HCT116 (cell line): ENCODE results near the gene ZNF862. TPM values are rescaled to one million over a fixed set of nuclear protein-coding genes. Genes with fewer than 3 reads are reported as not detected.

Experiments used
- ATAC-seq: fragments of 200-7000 bp; cut with Tn5 transposase; 2 replicates; pipeline ENCODE4 v1.9.1; 2020; ENCODE audit warnings: mild to moderate bottlenecking, moderate library complexity
- BruUV-seq: library from RNA; stranded (reverse); fragments of 400-500 nt; replicated peaks from 2 replicates; lab custom pipeline; 2021; lab: Mats Ljungman, UMichigan
- CTCF ChIA-PET: fragments of 300-600 bp; sonication (Branson Sonifier 250); formaldehyde crosslinking; loops from one replicate; lab custom pipeline; 2021; ENCODE audit warnings: antibody characterized with exemption; lab: Charles Lee
- POLR2A ChIA-PET: fragments of 300-600, 350-600 bp; sonication (Branson Sonifier 250); formaldehyde crosslinking; loops from one replicate; lab custom pipeline; 2021; ENCODE audit warnings: antibody characterized with exemption; lab: Charles Lee
- RAD21 ChIA-PET, 2 experiments: fragments of 300-600 bp; sonication (Branson Sonifier 250); formaldehyde crosslinking; loops; one replicate each; lab custom pipeline; 2023; ENCODE audit warnings: low total read pairs in 2 of 2; ENCODE audit not compliant: uncharacterized antibody in 2 of 2, unreplicated experiment in 2 of 2, low non-redundant PET in 1 of 2; lab: Charles Lee
- DNase-seq: peaks from one replicate; pipeline ENCODE4 v3.0.0-alpha.2; 2010; ENCODE audit warnings: low read depth, low spot score
- H2AFZ ChIP-seq: fragments of 200-600 bp; shearing (Covaris generic), sonication (generic); 2 replicates; pipeline ENCODE4 v1.6.1; 2017; ENCODE audit warnings: low read depth, mixed run types, mixed read lengths, antibody characterized with exemption, low read length; ENCODE audit not compliant: poor library complexity, severe bottlenecking
- H3K27ac ChIP-seq: 2 replicates; pipeline ENCODE4 v1.5.1; 2012; ENCODE audit warnings: low read depth, low read length
- H3K27me3 ChIP-seq: fragments of 200-600 bp; sonication (generic); 2 replicates; pipeline ENCODE4 v1.6.1; 2016; ENCODE audit warnings: mixed run types, low read length, mixed read lengths; ENCODE audit not compliant: insufficient read depth
- H3K36me3 ChIP-seq, 2 experiments: fragments of 200-500 bp in 1 of 2; fragments of 200-600 bp in 1 of 2; sonication (Bioruptor generic) in 1 of 2; sonication (generic) in 1 of 2; 2 replicates each; pipeline versions ENCODE4 v1.5.1 to v1.6.1; 2014 to 2016; ENCODE audit warnings: low read length in 2 of 2, inconsistent platforms in 1 of 2, mixed read lengths in 1 of 2, mixed run types in 1 of 2; ENCODE audit not compliant: insufficient read depth in 2 of 2, control insufficient read depth in 1 of 2
- H3K4me1 ChIP-seq, 2 experiments: fragments of 200-600 bp in 1 of 2; sonication (generic) in 1 of 2; 2 replicates each; pipeline versions ENCODE4 v1.5.1 to v1.6.1; 2012 to 2017; ENCODE audit warnings: low read length in 2 of 2, inconsistent platforms in 1 of 2, mild to moderate bottlenecking in 1 of 2, mixed read lengths in 1 of 2, mixed run types in 1 of 2, moderate library complexity in 1 of 2; ENCODE audit not compliant: insufficient read depth in 2 of 2, control insufficient read depth in 1 of 2
- H3K4me2 ChIP-seq: fragments of 200-600 bp; sonication (generic); 2 replicates; pipeline ENCODE4 v1.6.1; 2017; ENCODE audit warnings: mixed run types, low read length, mixed read lengths
- H3K4me3 ChIP-seq, 2 experiments: fragments of 200-600 bp in 1 of 2; sonication (generic) in 1 of 2; replicated peaks in 1 of 2; 2 replicates each; pipeline ENCODE4 v1.5.1; 2011 to 2016; ENCODE audit warnings: low read length in 2 of 2, control low read depth in 1 of 2, low read depth in 1 of 2, mild to moderate bottlenecking in 1 of 2, mixed read lengths in 1 of 2, mixed run types in 1 of 2
- H3K79me2 ChIP-seq: fragments of 200-600 bp; sonication (generic); 2 replicates; pipeline ENCODE4 v1.6.1; 2017; ENCODE audit warnings: mild to moderate bottlenecking, mixed run types, low read length, moderate library complexity, mixed read lengths; ENCODE audit not compliant: insufficient read depth
- H3K9ac ChIP-seq: fragments of 200-600 bp; sonication (generic); 2 replicates; pipeline ENCODE4 v1.6.1; 2016; ENCODE audit warnings: low read length, mixed read lengths
- H3K9me2 ChIP-seq: fragments of 200-600 bp; sonication (generic), shearing (Covaris generic); 2 replicates; pipeline ENCODE4 v1.6.1; 2017; ENCODE audit warnings: mixed run types, mild to moderate bottlenecking, moderate library complexity; ENCODE audit not compliant: insufficient read depth
- H3K9me3 ChIP-seq, 2 experiments: fragments of 200-500 bp in 1 of 2; fragments of 200-600 bp in 1 of 2; sonication (Bioruptor generic) in 1 of 2; sonication (generic) in 1 of 2; 2 replicates each; pipeline ENCODE4 v1.6.1; 2014 to 2017; ENCODE audit warnings: low read length in 2 of 2, mixed read lengths in 2 of 2, inconsistent platforms in 1 of 2, low read depth in 1 of 2, mild to moderate bottlenecking in 1 of 2, mixed run types in 1 of 2, moderate library complexity in 1 of 2; ENCODE audit not compliant: control insufficient read depth in 1 of 2, insufficient read depth in 1 of 2
- H4K20me1 ChIP-seq: fragments of 200-600 bp; sonication (generic), shearing (Covaris generic); 2 replicates; pipeline ENCODE4 v1.6.1; 2017; ENCODE audit warnings: mixed run types, mild to moderate bottlenecking, moderate library complexity; ENCODE audit not compliant: insufficient read depth
- EGR1 ChIP-seq: IDR thresholded peaks from 2 replicates; pipeline ENCODE4 v1.6.1; 2012; ENCODE audit warnings: low read depth
- EZH2 ChIP-seq: fragments of 200-600 bp; sonication (generic); IDR thresholded peaks from 2 replicates; pipeline ENCODE4 v1.6.1; 2017; ENCODE audit warnings: antibody characterized with exemption, mixed run types
- SP1 ChIP-seq: IDR thresholded peaks from 2 replicates; pipeline ENCODE4 v1.6.1; 2012; ENCODE audit warnings: low read depth
- ZBTB33 ChIP-seq: IDR thresholded peaks from 2 replicates; pipeline ENCODE4 v1.6.1; 2011; ENCODE audit warnings: mild to moderate bottlenecking, low read length, moderate library complexity; ENCODE audit not compliant: insufficient replicate concordance; ENCODE audit errors: extremely low read depth
- intact Hi-C: fragments of 100-400 bp; cut with micrococcal nuclease; formaldehyde crosslinking; loops from 2 replicates; pipeline ENCODE4 v1.10.0; 2022
- total RNA-seq: library from RNA; stranded (reverse); gene quantifications from one replicate; pipeline ENCODE4 v1.2.1, GENCODE V29; 2021; ENCODE audit not compliant: unreplicated experiment
- TF ChIP-seq, protein P1 (sequence below): IDR thresholded peaks from 2 replicates; pipeline ENCODE4 v1.6.1; 2012; ENCODE audit warnings: low read depth

The ZNF862 gene
- total RNA-seq, 1 experiment from 2014 or later: 8.5 TPM

GRCh38 chr7:149820622-149821190 is 17.5 kb upstream of the ZNF862 start:
- Histone ChIP-seq H3K27me3 (no peaks in the 10 kb centered on the region), H3K36me3 (no peaks in the 10 kb centered on the region), H3K9me3 (no peaks in the 10 kb centered on the region), H4K20me1 (no peaks in the 10 kb centered on the region), H3K9ac (no peak overlapping the region), H3K4me2 (no peak overlapping the region), H3K9me2 (no peaks in the 10 kb centered on the region), H3K4me1 (no peaks in the 10 kb centered on the region), H3K4me3 (no peak overlapping the region), H3K79me2 (no peaks in the 10 kb centered on the region), H3K27ac (no peak overlapping the region), H2AFZ (no peak overlapping the region)
- ChIA-PET RAD21 (no interaction called here), CTCF (no interaction called here), POLR2A (no interaction called here)
- ATAC-seq: no peak
- no peak for DNase-seq
- intact Hi-C loops: no loop called here
- TF ChIP-seq EZH2: no peak
- TF ChIP-seq, protein P1, sequence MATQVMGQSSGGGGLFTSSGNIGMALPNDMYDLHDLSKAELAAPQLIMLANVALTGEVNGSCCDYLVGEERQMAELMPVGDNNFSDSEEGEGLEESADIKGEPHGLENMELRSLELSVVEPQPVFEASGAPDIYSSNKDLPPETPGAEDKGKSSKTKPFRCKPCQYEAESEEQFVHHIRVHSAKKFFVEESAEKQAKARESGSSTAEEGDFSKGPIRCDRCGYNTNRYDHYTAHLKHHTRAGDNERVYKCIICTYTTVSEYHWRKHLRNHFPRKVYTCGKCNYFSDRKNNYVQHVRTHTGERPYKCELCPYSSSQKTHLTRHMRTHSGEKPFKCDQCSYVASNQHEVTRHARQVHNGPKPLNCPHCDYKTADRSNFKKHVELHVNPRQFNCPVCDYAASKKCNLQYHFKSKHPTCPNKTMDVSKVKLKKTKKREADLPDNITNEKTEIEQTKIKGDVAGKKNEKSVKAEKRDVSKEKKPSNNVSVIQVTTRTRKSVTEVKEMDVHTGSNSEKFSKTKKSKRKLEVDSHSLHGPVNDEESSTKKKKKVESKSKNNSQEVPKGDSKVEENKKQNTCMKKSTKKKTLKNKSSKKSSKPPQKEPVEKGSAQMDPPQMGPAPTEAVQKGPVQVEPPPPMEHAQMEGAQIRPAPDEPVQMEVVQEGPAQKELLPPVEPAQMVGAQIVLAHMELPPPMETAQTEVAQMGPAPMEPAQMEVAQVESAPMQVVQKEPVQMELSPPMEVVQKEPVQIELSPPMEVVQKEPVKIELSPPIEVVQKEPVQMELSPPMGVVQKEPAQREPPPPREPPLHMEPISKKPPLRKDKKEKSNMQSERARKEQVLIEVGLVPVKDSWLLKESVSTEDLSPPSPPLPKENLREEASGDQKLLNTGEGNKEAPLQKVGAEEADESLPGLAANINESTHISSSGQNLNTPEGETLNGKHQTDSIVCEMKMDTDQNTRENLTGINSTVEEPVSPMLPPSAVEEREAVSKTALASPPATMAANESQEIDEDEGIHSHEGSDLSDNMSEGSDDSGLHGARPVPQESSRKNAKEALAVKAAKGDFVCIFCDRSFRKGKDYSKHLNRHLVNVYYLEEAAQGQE: no peak
- TF ChIP-seq ZBTB33: no peak
- TF ChIP-seq EGR1: no peak
- TF ChIP-seq SP1: no peak
- no TSS peak for BruUV-seq
